Measurements from ENCODE around the gene BCORL1.

BCORL1 gene

GRCh38 chrX:129968968-129969367 lies 13.5 kb upstream of the BCORL1 start:
- DNase-seq (ENCODE audit: low read depth), result no peak

DNA sequence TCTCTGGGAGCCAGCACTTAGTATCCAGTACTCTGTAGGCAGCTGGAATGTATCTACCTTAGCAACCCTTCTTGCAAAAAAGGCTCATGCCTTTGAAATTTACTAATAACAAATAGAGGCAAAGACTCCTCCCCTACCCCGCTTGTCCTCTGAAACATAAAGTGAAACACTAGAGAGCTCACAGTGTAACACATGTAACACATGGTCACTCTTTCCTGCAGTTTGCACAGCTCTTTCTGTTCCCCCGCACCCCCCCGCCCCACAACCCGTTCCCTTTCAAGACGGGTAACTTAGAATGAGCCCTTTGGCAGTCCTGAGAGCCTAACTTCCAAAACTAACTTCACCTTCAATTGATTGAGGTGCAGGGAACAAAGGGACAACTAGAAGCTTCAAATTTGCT lies 6.0 kb upstream of the BCORL1 start:
- DNase-seq (ENCODE audit: low read depth), result no peak

DNA sequence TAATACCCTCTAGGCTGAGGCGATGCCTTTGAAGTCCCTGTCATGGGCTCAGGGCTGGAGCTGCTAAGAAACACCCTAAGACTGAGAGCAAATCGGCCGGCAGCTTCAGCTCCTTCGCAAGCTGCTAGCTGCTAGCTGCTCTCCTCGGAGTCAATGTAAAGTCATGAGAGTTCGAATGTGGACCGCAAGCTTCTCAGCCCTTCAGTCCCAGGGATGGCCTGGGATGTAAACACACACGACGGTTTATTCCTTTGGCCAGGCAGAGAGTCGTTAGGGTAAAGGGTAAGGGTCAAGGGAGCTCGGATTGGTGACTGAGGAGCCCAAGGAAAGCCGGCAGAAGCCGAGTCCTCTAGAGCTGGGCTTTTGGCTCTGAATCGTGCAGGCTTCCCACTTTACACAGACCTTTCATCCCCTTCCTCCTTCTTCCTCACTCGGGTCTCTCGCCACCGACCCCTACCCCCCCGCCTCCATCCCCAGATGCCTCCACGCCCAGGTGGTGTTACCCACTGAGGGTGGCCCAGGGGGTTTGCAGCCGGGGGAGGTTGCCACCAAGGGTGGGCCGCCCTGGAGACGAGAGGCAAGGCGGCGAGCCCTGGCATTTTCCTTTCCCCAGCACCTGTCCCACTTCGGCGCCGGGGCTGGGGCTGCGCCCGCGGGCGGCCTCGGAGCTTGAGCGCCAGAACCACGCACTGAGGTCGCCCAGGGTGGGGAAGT lies 3.1 kb upstream of the BCORL1 start:
- no peak for DNase-seq (ENCODE audit: low read depth)

DNA sequence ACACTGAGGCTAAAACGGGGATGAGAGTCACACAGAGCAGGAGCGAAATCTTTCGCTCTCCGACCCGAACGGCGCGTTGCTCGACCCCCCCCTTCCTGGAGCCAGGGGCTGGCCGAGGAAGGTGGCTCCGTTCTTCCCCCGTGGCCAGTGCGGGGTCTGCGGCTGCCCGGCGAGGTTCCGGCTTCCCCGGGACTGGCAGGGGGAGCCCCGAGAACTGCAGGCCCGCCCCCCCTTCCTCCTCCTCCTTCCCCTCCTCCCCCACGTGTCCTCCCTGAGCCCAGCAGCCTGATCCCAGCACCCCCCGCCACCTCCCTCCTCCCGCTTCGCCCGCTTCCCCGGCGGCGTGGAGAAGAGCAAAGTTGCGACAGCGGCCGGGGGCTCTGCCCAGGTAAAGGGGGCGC lies 2.4 kb upstream of the BCORL1 start:
- DNase-seq (ENCODE audit: low read depth), result no peak

DNA sequence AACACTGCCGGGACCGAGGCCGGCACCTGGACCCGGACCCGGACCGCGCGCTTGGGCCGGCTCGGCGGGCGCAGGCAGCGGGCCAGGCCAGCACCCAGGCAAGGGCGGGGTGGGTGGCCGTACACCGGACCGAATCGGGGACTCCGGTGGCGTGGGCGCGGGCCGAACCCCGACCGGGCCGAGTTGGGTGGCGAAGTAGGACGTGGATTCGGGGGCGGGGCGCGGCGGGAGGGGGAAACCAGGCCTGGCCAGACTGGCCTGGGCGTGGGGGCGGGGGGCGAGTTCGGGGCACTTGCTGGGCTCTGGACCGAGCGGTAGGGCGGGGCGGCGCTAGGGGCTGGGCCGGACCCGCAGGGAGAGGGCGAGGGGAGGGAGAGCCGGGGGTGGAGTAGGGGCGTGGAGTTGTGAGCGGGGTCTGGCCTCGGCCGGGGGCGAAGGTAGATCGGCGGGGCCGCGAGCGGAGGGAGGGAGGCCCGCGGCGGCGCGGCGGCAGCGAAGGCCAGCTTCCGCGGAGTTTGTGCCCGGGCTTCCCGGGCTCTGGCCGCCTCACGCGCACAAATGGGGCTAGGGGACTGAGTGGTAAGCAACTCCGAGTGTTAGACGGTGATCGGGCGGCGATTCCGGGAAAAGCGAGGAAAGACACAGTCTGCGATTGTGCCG lies 1.8 kb upstream of the BCORL1 start:
- DNase-seq (ENCODE audit: low read depth), result no peak

- DNase-seq (ENCODE audit: low read depth), result no peak
Measured at GRCh38 chrX:129981200-129981553, 1.3 kb upstream of the BCORL1 start.

DNA sequence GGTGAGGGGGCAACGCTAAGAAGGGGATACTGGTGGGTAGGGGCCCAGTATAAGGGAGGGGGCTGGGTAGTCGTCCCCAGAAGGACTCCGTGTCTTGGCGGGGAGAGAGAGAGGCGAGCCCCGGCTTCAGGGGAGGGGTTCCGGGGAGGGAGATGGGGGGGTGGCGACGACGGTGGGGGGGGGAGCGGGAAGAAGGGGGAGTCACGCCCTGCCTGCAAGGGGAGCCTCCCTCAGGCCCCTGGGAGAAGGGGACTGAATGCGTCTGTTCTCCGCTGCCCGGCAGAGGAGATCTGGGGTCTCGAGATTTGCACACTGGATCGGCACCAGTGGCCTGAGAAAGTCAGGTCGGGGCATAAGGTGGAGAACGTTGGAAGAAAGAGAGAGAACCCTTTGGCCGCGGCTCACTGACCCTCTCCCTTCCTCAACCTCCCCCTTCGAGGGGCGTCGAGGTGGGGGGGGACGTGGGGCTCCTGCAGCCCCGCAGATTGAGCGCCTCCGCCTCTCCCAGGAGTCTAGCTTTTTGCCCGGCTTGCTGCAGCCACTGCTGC lies 609 bp upstream of the BCORL1 start:
- DNase-seq (ENCODE audit: low read depth), result no peak

DNA sequence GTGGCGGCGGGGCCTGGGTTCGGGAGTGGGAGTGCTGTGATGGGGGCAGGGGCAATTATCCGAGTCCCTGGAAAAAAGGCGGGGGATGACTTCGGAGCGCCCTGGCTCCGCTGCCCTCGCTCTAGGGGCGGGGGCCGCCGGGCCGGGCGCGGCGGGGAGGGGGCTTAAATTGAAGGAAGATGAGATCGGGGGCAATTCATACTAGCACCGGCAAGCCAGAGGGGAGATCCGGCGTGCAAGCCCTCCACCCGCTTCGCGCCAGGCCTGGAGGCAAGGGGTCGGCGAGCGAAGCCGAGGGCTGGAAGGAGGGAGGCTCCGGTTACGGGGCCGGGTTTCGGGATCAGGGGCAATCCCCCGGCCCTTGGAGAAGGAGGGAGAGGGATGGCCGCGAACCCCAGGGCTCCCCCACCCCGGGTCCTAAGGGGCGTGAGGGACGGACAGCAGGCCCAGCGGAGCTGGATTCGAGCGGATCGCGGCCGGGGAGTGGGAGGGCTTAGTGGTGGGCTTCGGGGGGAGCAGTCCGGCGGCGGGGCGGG lies 1.2 kb downstream of the BCORL1 start:
- DNase-seq (ENCODE audit: low read depth), result no peak

DNA sequence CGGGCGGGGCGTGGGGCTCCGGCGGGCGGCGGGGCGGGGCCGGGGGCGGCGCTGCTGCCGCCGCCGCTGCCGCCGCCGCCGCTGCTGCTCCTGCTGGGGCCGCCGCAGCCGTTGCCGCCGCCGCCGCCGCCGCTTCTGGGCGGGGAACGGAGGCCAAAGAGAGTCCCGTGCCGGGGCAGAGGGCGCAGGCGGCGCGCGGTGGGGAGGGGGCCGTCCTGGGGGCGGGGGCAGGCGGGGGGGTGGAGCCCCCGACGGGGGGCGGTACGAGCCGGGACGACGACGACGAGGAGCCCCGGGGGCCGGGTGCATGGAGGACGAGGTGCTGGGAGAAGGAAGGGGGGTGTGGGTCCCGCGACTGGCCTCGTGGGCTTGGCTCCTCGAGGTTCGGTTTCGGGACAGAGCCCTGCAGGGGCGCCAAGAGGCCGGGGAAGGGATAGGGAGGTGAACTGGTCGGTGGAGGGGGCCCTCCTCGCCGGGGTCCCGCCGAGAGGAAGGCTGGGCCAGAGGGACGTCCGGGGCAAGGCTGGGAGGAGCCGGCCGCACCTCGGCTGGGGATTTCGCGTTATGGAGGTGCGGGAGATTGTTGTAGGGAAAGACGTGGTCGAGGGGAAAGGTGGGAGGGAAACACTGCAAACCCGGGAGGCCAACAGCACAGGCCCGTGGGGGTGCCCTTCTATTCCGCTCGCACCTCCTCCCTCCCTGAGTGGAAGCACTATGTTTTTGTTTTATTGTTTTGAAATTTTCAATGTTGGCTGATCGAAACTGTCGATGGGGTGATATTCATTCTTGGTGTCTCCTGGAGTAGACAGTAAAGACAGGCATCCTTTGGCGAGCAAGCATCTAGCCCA lies 1.9 kb downstream of the BCORL1 start:
- no peak for DNase-seq (ENCODE audit: low read depth)

DNA sequence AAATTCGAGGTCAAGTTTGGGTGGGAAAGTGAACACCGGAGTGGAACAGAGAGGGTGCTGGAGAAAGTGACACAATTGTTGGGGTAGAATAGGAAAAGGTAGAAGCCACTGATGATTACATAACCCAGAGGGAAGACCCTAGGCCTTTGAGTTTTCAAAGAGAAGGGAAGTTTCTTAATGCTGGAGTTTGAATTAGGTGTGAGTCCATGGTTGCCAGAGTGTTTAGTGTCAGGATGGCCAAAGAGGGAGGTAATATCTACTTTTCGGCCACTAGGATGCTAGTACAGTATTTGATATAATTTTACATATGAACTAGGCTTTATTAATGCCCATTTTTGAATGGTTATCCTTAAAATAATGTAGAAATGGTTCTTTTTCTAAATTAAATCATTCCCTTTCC lies 5.4 kb downstream of the BCORL1 start:
- DNase-seq (ENCODE audit: low read depth), result no peak

DNA sequence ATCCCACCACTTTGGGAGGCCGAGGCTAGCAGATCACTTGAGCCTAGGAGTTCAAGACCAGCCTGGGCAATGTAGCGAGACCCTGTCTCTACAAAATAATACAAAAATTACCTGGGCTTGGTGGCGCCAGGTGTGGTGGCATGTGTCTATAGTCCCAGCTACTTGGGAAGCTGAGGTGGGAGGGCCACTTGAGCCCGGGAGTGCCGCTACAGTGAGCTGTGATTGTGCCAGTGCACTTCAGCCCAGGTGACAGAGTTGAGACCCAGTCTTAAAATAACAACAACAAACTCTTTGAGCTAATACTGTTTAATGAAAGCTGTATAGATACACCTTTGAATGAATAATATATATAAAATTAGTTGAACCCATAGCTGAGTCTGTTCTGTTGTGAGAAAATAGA lies 9.7 kb downstream of the BCORL1 start:
- DNase-seq (ENCODE audit: low read depth), result no peak

GRCh38 chrX:129996120-129996519 lies 13.7 kb downstream of the BCORL1 start:
- peak; percentile 71 for DNase-seq (ENCODE audit: low read depth)

- no peak for DNase-seq (ENCODE audit: low read depth)
Measured at GRCh38 chrX:129997086-129997485, 14.7 kb downstream of the BCORL1 start.

- no peak for DNase-seq (ENCODE audit: low read depth)
Measured at GRCh38 chrX:129998021-129998420, 15.6 kb downstream of the BCORL1 start.

GRCh38 chrX:130001893-130002292 lies 19.5 kb downstream of the BCORL1 start:
- no peak for DNase-seq (ENCODE audit: low read depth)

DNA sequence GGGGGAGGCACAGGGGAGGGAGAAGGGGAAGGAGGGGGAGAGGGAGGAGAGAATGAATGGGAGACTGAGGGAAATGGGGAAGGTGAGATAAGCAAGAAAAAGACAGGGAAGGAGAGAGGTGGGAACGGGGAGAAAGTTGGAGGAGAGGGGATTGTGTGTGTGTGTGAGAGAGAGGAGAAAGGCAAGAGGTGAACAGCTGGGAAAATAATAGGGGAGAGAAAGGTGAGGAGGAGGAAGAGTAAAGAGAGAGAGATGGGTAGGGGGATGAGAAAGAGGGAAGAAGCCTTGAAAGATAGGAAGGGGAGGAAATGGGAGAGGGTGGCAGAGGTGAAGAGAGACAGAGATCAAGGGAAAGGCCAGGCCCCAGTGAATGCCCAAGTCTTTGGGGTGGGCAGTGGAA lies 20.1 kb downstream of the BCORL1 start:
- no peak for DNase-seq (ENCODE audit: low read depth)

DNA sequence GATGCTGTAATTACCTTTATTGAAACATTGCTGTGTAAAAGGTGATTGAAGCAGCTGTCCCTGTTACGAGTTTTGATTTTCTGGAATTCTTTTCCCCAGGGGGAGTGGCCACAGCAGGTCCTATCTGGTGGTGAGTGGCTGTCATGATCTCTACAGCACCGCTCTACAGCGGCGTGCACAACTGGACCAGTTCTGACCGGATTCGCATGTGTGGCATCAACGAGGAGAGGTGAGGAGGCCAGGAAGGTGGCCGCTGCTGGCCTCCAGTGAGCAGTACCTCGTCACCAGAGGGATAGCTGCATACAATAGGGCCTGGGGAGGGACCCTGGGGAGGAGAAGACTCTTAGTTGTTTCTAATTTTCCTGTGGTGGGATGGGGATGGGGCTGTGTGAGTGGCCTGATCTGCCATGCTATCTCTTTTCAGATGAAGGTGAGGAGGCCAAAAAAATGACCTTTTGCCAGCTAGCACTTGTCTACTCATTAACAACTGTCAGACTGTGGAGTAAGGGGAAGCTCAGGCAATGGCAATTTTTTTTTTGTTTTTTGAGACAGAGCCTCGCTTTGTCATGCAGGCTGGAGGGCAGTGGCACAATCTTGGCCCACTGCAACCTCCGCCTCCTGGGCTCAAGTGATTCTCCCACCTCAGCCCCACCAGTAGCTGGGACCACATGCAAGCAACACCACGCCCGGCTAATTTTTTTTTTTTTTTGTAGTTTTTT lies 22.8 kb downstream of the BCORL1 start:
- no peak for DNase-seq (ENCODE audit: low read depth)

- no peak for DNase-seq (ENCODE audit: low read depth)
Measured at GRCh38 chrX:130009658-130010223, 27.3 kb downstream of the BCORL1 start.

- DNase-seq (ENCODE audit: low read depth), result no peak
Measured at GRCh38 chrX:130012683-130013082, 30.2 kb downstream of the BCORL1 start.

GRCh38 chrX:130013661-130014060 lies 31.2 kb downstream of the BCORL1 start:
- DNase-seq (ENCODE audit: low read depth), result no peak

GRCh38 chrX:130014356-130014755 lies 31.9 kb downstream of the BCORL1 start:
- DNase-seq (ENCODE audit: low read depth), result no peak

- DNase-seq (ENCODE audit: low read depth), result no peak
Measured at GRCh38 chrX:130014770-130015169, 32.3 kb downstream of the BCORL1 start.
